Effector memory CD8-positive, alpha-beta T cell (primary cell): ENCODE results near the gene RIC8A.

Source experiments
- ATAC-seq: fragments of 150-1000 bp; cut with Tn5 transposase; replicated peaks from 2 replicates; pipeline ENCODE4 v1.10.0; 2021; ENCODE audit warnings: mild to moderate bottlenecking, moderate library complexity
- DNase-seq, 3 experiments: peaks; one replicate each; pipeline ENCODE4 v3.0.0; 2021
- H3K27ac Mint-ChIP-seq, 2 donors: one replicate each; pipeline ENCODE4 v1.8.0; 2022; ENCODE audit warnings: mild to moderate bottlenecking in 2 of 2, mixed read lengths in 2 of 2, moderate library complexity in 2 of 2
- H3K27me3 Mint-ChIP-seq, 2 donors: one replicate each; pipeline ENCODE4 v1.8.0; 2022; ENCODE audit warnings: mixed read lengths in 2 of 2
- H3K36me3 Mint-ChIP-seq: one replicate; pipeline ENCODE4 v1.8.0; 2022; ENCODE audit warnings: mild to moderate bottlenecking, moderate library complexity, mixed read lengths; ENCODE audit not compliant: insufficient read depth
- H3K4me1 Mint-ChIP-seq, 2 donors: one replicate each; pipeline ENCODE4 v1.8.0; 2022; ENCODE audit warnings: low read depth in 2 of 2, mixed read lengths in 2 of 2
- H3K4me3 Mint-ChIP-seq, 2 donors: one replicate each; pipeline ENCODE4 v1.8.0; 2022; ENCODE audit warnings: mild to moderate bottlenecking in 2 of 2, mixed read lengths in 2 of 2, moderate library complexity in 2 of 2
- H3K9me3 Mint-ChIP-seq, 2 donors: one replicate each; pipeline ENCODE4 v1.8.0; 2022; ENCODE audit warnings: mixed read lengths in 2 of 2

Gene RIC8A

DNA sequence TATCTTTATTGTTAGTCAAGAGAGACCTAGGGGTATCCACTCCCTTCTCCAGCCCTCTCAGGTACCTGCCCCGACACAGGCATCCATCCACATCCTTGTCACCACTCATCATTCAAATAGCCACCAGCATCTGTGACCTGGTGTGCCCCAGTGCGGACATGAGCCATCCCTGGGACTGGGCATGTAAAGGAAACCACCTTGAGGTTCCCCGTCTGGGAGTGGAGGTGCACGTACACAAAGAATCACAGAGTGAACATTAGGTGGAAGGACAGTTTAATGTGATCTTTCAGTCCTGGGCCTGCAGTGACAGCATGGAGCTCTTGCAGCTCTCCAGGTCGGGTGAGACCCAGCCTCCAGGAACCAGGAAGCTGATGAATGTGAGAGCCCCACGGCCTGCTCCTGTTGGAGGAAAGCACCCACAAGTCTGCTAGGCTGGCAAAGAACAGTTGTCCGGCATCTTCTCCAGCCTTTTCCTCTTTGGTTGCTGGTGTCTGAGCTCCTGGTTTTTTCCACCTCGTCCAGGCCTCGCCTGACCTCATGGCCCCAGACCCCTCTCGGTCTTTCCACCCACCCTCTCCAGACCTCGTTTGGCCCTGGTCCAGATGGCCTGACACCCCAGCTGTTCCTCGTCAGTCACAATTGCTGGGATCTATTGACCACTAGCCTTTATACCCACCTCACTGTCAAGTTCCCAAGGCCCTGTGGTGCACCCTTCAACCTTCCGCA is 45.8 kb downstream of the RIC8A start:
- no peaks in the 10 kb centered on the region for H3K9me3 Mint-ChIP-seq
- H3K27ac Mint-ChIP-seq = peak overlapping the region in 1 of 2 donors; percentile 54
- no peak overlapping the region for H3K4me3 Mint-ChIP-seq
- peaks cover 9 to 12% of the 10 kb centered on the region in 2 donors for H3K4me1 Mint-ChIP-seq
- H3K27me3 Mint-ChIP-seq = peaks cover 0 to 6% of the 10 kb centered on the region in 2 donors
- peaks cover 44% of the 10 kb centered on the region for H3K36me3 Mint-ChIP-seq
- ATAC-seq = no peak
- no peak for DNase-seq

DNA sequence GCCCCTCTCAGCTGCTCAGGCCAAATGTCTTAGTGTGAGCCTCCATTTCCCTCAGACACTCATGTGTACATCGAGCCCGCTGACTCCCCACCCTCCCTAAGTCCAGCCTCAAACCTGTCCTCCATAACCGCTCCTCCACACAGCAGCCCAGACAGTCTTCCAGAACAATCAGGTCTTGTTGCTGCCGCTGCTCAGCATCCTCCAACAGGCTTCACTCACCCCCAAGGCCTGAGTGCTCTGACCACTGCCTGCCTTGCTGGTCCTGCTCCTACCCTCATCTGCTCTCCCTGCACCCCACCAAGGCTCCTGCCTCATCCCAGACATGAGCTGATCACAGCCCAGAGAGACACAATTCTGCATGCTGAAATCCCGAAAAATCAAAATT is 46.4 kb downstream of the RIC8A start:
- no peaks in the 10 kb centered on the region for H3K9me3 Mint-ChIP-seq
- peaks cover 0 to 11% of the 10 kb centered on the region in 2 donors for H3K27me3 Mint-ChIP-seq
- H3K27ac Mint-ChIP-seq = no peak overlapping the region
- H3K4me3 Mint-ChIP-seq = no peak overlapping the region
- DNase-seq (no peak), ATAC-seq (no peak)
- peaks cover 39% of the 10 kb centered on the region for H3K36me3 Mint-ChIP-seq
- peaks cover 9 to 12% of the 10 kb centered on the region in 2 donors for H3K4me1 Mint-ChIP-seq

DNA sequence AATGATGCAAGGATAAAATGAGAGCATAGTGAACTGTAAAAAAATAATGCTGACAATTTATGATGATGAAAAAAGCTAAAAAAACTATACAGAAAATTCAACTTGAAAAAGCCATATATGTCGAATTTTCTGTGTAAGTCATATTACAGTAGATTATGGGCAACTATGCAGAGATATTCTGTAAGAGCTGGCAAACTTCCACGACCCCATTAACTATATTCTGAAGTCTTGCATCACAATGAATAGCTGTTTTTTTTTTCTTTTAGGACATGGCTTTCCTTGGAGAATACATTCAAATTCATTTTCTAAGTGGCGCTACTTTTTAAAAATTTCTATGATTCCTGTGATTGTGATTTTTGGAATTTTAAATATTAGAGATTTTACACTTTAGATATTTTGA is 47.7 kb downstream of the RIC8A start:
- Mint-ChIP-seq H3K27me3 (peaks cover 10 to 24% of the 10 kb centered on the region in 2 donors), H3K4me1 (peaks cover 8 to 9% of the 10 kb centered on the region in 2 donors), H3K9me3 (no peaks in the 10 kb centered on the region), H3K36me3 (peaks cover 30% of the 10 kb centered on the region), H3K4me3 (no peak overlapping the region), H3K27ac (no peak overlapping the region)
- no peak for DNase-seq
- no peak for ATAC-seq

DNA sequence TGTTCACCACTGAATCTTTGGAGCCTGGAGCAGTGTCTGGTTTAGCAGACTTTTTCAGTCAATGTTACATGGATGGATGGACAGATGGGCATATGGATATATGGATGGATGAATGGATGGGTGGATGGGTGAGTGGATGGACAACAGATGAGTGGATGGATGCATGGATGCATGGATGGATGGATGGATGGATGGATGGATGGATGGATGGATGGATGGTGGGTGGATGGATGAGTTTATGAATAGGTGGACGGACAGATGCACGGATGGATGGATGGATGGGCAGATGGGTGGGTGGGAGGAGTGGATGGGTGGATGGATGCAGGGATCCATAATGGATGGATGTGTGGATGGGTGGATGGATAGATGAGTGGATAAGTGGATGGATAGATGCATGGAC is 48.3 kb downstream of the RIC8A start:
- Mint-ChIP-seq H3K27ac (no peak overlapping the region), H3K4me3 (no peak overlapping the region), H3K27me3 (peaks cover 10 to 25% of the 10 kb centered on the region in 2 donors), H3K4me1 (peaks cover 7 to 8% of the 10 kb centered on the region in 2 donors), H3K9me3 (no peaks in the 10 kb centered on the region), H3K36me3 (peaks cover 24% of the 10 kb centered on the region)
- DNase-seq (no peak), ATAC-seq (no peak)

DNA sequence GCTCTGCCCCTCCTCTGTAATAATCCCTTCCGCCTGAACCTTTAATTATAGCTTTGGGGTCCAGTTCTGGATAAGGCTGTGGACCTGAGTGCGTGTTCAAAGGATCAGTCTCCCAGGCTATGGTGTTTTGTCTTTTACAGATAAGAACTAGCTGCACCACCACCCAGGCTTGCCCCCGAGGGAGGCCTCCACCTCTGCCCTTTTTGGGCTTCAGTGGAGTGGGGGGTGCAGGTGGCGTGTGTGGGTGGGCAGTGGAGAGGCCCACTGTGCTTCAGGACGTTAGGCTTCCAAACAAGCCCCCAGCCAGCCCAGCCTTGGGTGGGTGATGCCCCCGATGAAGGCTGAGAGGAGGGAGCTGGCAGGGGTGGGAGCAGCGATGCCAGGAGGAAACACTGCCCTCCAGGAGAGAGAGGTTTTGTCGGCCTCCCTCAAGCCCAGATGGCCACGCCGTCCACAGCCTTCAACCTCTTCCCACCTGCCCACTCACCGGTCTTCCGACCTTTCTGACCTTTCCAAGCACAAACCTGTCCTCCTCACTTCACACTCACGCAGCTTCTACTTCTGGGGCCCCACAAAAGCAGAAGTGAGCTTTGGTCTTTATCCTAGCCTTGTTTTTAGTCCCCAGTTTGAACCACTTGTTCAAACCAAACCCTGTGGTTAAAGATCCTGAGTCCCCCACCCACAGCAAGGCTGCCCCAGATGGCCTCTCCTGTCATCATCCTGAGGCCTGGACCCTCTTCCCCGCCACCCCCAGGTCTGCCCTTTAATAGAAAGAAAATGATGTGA is 49.6 kb downstream of the RIC8A start:
- ATAC-seq (no peak), DNase-seq (no peak)
- H3K36me3 Mint-ChIP-seq = peaks cover 12% of the 10 kb centered on the region
- peaks cover 0 to 5% of the 10 kb centered on the region in 2 donors for H3K4me1 Mint-ChIP-seq
- H3K27ac Mint-ChIP-seq = no peak overlapping the region
- H3K9me3 Mint-ChIP-seq = no peaks in the 10 kb centered on the region
- H3K4me3 Mint-ChIP-seq = no peak overlapping the region
- H3K27me3 Mint-ChIP-seq = peaks cover 10 to 25% of the 10 kb centered on the region in 2 donors

DNA sequence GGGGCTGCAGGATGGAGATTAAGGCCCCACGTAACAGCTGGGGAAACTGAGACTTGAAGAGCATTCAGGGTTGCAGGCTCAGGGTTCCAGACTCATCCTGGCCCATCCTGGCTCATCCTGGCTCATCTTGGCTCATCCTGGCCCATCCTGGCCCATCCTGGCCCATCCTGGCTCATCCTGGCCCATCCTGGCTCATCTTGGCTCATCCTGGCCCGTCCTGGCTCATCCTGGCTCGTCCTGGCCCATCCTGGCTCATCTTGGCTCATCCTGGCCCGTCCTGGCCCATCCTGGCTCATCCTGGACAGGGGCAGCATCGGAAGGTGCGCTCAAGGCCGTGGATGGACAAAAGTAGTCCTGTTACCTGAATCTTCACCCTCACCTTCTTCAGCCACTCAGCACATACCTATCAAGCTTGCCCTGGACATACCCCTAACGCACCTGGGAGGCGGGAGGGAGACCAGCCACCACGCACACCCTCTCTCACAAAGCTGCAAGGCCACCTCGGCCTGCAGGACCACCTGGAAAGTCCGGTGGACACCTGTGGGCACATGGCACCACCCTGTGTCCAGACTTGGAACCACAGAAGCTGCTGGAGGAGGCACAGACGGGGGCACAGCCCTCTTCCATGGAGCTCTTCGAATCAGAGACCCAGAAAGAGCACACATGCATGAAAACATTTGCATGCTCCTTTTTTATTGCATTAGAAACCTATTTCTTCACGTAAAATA is 50.4 kb downstream of the RIC8A start:
- DNase-seq (no peak), ATAC-seq (no peak)
- peaks cover 0 to 7% of the 10 kb centered on the region in 2 donors for H3K4me1 Mint-ChIP-seq
- no peak overlapping the region for H3K27ac Mint-ChIP-seq
- H3K27me3 Mint-ChIP-seq = peaks cover 10 to 25% of the 10 kb centered on the region in 2 donors
- peaks cover 6% of the 10 kb centered on the region for H3K36me3 Mint-ChIP-seq
- no peak overlapping the region for H3K4me3 Mint-ChIP-seq
- H3K9me3 Mint-ChIP-seq = no peaks in the 10 kb centered on the region

DNA sequence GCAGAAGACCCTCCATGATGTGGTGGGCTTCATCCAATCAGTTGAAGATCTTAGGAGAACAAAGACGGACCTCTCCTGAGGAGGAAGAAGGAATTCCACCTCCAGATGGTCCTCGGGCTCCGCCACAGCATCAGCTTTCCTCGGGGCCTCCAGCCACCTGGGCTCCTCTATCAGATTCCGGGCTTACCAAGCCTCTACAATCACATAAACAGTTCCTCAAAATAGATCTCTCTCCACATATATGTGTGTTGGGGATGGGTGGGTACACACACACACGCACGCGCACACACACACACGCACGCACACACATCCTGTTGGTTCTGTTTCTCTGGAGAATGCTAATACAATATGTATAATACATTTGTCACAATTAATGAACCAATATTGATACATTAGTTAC is 51.9 kb downstream of the RIC8A start:
- H3K27ac Mint-ChIP-seq = no peak overlapping the region
- peaks cover 10 to 25% of the 10 kb centered on the region in 2 donors for H3K27me3 Mint-ChIP-seq
- ATAC-seq (no peak), DNase-seq (no peak)
- no peak overlapping the region for H3K4me3 Mint-ChIP-seq
- no peaks in the 10 kb centered on the region for H3K36me3 Mint-ChIP-seq
- H3K4me1 Mint-ChIP-seq = peaks cover 0 to 7% of the 10 kb centered on the region in 2 donors
- no peaks in the 10 kb centered on the region for H3K9me3 Mint-ChIP-seq

DNA sequence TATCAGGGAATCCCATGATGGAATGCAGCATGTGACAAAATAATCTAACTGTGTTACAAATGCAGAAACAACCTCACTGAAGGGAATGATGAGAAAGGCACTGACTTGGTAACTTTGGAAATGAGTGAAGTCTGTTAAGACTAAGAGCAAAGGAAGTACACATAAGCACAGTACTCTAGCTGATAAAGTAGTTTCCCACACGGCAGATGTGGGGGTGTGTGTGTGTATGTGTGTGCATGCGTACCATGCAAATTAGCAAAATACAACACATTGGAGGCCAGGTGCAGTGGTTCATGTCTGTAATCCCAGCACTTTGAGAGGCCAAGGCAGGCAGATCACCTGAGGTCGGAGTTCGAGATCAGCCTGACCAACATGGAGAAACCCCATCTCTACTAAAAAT is 54.1 kb downstream of the RIC8A start:
- Mint-ChIP-seq H3K4me3 (no peak overlapping the region), H3K4me1 (peaks cover 0 to 7% of the 10 kb centered on the region in 2 donors), H3K9me3 (no peaks in the 10 kb centered on the region), H3K36me3 (peaks cover 4% of the 10 kb centered on the region), H3K27me3 (peaks cover 10 to 25% of the 10 kb centered on the region in 2 donors), H3K27ac (no peak overlapping the region)
- no peak for ATAC-seq
- DNase-seq = no peak
